ENCODE results near the gene MAPK1. TPM values are rescaled to one million over a fixed set of nuclear protein-coding genes. Genes with fewer than 3 reads are reported as not detected.
"Not testable (repeated sequence)": the region's sequence is repeated elsewhere in the genome, so short reads cannot be mapped to it uniquely, and the experiment has no call there.

MAPK1 gene
- total RNA-seq, 1 donor from 2014 or later = 119 TPM

- no peaks in the 10 kb centered on the region for H3K9me3 Mint-ChIP-seq (ENCODE audit: unreplicated experiment)
- no peak overlapping the region for H3K27ac Mint-ChIP-seq (ENCODE audit: unreplicated experiment)
- H3K4me3 Mint-ChIP-seq (ENCODE audit: unreplicated experiment) = no peak overlapping the region
- DNase-seq (ENCODE audit: low spot score) = no peak
- H3K36me3 Mint-ChIP-seq (ENCODE audit: low read depth, unreplicated experiment) = no peaks in the 10 kb centered on the region
- no peaks in the 10 kb centered on the region for H3K4me1 Mint-ChIP-seq (ENCODE audit: unreplicated experiment)
- TF ChIP-seq CTCF (IDR thresholded peaks at IDR 0.05; ENCODE audit: unreplicated experiment) = no peak
- peaks cover 1% of the 10 kb centered on the region for H3K27me3 Mint-ChIP-seq (ENCODE audit: unreplicated experiment)
These were observed 22.0 kb upstream of the MAPK1 start for GRCh38 chr22:21889251-21889990.

GRCh38 chr22:21887841-21888240 lies 20.4 kb upstream of the MAPK1 start:
- Mint-ChIP-seq H3K4me3 (ENCODE audit: unreplicated experiment) (no peak overlapping the region), H3K27ac (ENCODE audit: unreplicated experiment) (no peak overlapping the region), H3K27me3 (ENCODE audit: unreplicated experiment) (peaks cover 1% of the 10 kb centered on the region), H3K36me3 (ENCODE audit: low read depth, unreplicated experiment) (no peaks in the 10 kb centered on the region), H3K9me3 (ENCODE audit: unreplicated experiment) (no peaks in the 10 kb centered on the region), H3K4me1 (ENCODE audit: unreplicated experiment) (no peaks in the 10 kb centered on the region)
- no peak for TF ChIP-seq CTCF (IDR thresholded peaks at IDR 0.05; ENCODE audit: unreplicated experiment)
- no peak for DNase-seq (ENCODE audit: low spot score)

GRCh38 chr22:21883930-21884329 lies 16.5 kb upstream of the MAPK1 start:
- DNase-seq (ENCODE audit: low spot score); H3K4me3 Mint-ChIP-seq (ENCODE audit: unreplicated experiment); H3K27ac Mint-ChIP-seq (ENCODE audit: unreplicated experiment); H3K27me3 Mint-ChIP-seq (ENCODE audit: unreplicated experiment); H3K36me3 Mint-ChIP-seq (ENCODE audit: low read depth, unreplicated experiment); H3K4me1 Mint-ChIP-seq (ENCODE audit: unreplicated experiment); H3K9me3 Mint-ChIP-seq (ENCODE audit: unreplicated experiment): not testable (repeated sequence)

- H3K27me3 Mint-ChIP-seq (ENCODE audit: unreplicated experiment); H3K4me3 Mint-ChIP-seq (ENCODE audit: unreplicated experiment); H3K27ac Mint-ChIP-seq (ENCODE audit: unreplicated experiment); H3K9me3 Mint-ChIP-seq (ENCODE audit: unreplicated experiment); DNase-seq (ENCODE audit: low spot score); H3K36me3 Mint-ChIP-seq (ENCODE audit: low read depth, unreplicated experiment); H3K4me1 Mint-ChIP-seq (ENCODE audit: unreplicated experiment): not testable (repeated sequence)
These were observed 15.4 kb upstream of the MAPK1 start for GRCh38 chr22:21882754-21883333.

- H3K27me3 Mint-ChIP-seq (ENCODE audit: unreplicated experiment) = no peaks in the 10 kb centered on the region
- no peak for TF ChIP-seq CTCF (IDR thresholded peaks at IDR 0.05; ENCODE audit: unreplicated experiment)
- DNase-seq (ENCODE audit: low spot score) = no peak
- H3K27ac Mint-ChIP-seq (ENCODE audit: unreplicated experiment) = no peak overlapping the region
- no peaks in the 10 kb centered on the region for H3K4me1 Mint-ChIP-seq (ENCODE audit: unreplicated experiment)
- H3K4me3 Mint-ChIP-seq (ENCODE audit: unreplicated experiment) = no peak overlapping the region
- H3K9me3 Mint-ChIP-seq (ENCODE audit: unreplicated experiment) = no peaks in the 10 kb centered on the region
- no peaks in the 10 kb centered on the region for H3K36me3 Mint-ChIP-seq (ENCODE audit: low read depth, unreplicated experiment)
These were observed 14.7 kb upstream of the MAPK1 start for GRCh38 chr22:21881841-21882753.
